Neuronal stem cell (in vitro differentiated cells): Measurements from ENCODE around the gene MRPL34.

Experiments
- DNase-seq: peaks from one replicate; pipeline ENCODE4 v3.0.0-alpha.2; 2013; ENCODE audit warnings: low spot score
- H2AFZ ChIP-seq: one replicate; pipeline ENCODE4 v1.6.1; 2013; ENCODE audit warnings: mild to moderate bottlenecking, low read length, inconsistent platforms
- H2AK5ac ChIP-seq: 2 replicates; pipeline ENCODE4 v1.6.1; 2013; ENCODE audit warnings: low read depth, mild to moderate bottlenecking, inconsistent platforms, low read length, moderate library complexity, mixed read lengths
- H2BK120ac ChIP-seq: 2 replicates; pipeline ENCODE4 v1.6.1; 2013; ENCODE audit warnings: low read depth, mild to moderate bottlenecking, inconsistent platforms, low read length, moderate library complexity, mixed read lengths
- H2BK12ac ChIP-seq: one replicate; pipeline ENCODE4 v1.6.1; 2013; ENCODE audit warnings: low read length, inconsistent platforms
- H2BK15ac ChIP-seq: 2 replicates; pipeline ENCODE4 v1.6.1; 2013; ENCODE audit warnings: mild to moderate bottlenecking, low read length, inconsistent platforms, mixed read lengths
- H2BK5ac ChIP-seq: one replicate; pipeline ENCODE4 v1.6.1; 2013; ENCODE audit warnings: inconsistent platforms, mild to moderate bottlenecking, low read length, moderate library complexity
- H3K14ac ChIP-seq: one replicate; pipeline ENCODE4 v1.6.1; 2013; ENCODE audit warnings: low read length, inconsistent platforms
- H3K18ac ChIP-seq: 2 replicates; pipeline ENCODE4 v1.6.1; 2013; ENCODE audit warnings: low read length, inconsistent platforms
- H3K23ac ChIP-seq: 2 replicates; pipeline ENCODE4 v1.6.1; 2013; ENCODE audit warnings: low read depth, mild to moderate bottlenecking, mixed read lengths, low read length, inconsistent platforms; ENCODE audit not compliant: poor library complexity
- H3K27ac ChIP-seq: replicated peaks from 3 replicates; pipeline ENCODE4 v1.5.1; 2013; ENCODE audit warnings: low read length, inconsistent platforms
- H3K27me3 ChIP-seq, 3 experiments: 2 replicates each; pipeline ENCODE4 v1.6.1; 2013; ENCODE audit warnings: low read length in 3 of 3, mild to moderate bottlenecking in 2 of 3, inconsistent platforms in 1 of 3, low read depth in 1 of 3, mixed read lengths in 1 of 3, moderate library complexity in 1 of 3; ENCODE audit not compliant: control insufficient read depth in 3 of 3, insufficient read depth in 3 of 3
- H3K36me3 ChIP-seq, 2 donors: replicated peaks in 1 of 2; 2 replicates each; pipeline ENCODE4 v1.6.1; 2013; ENCODE audit warnings: low read length in 2 of 2; ENCODE audit not compliant: control insufficient read depth in 2 of 2, insufficient read depth in 2 of 2
- H3K4ac ChIP-seq: 2 replicates; pipeline ENCODE4 v1.6.1; 2013; ENCODE audit warnings: inconsistent platforms, mild to moderate bottlenecking, low read length, moderate library complexity
- H3K4me1 ChIP-seq, 2 donors: 1 replicate in 1 of 2; 2 replicates in 1 of 2; pipeline ENCODE4 v1.6.1; 2013; ENCODE audit warnings: low read length in 2 of 2, low read depth in 1 of 2; ENCODE audit not compliant: control insufficient read depth in 2 of 2, insufficient read depth in 1 of 2
- H3K4me2 ChIP-seq: one replicate; pipeline ENCODE4 v1.6.1; 2013; ENCODE audit warnings: mild to moderate bottlenecking, low read length, inconsistent platforms; ENCODE audit not compliant: insufficient read depth, poor library complexity, severe bottlenecking
- H3K4me3 ChIP-seq, 2 donors: 2 replicates each; pipeline ENCODE4 v1.5.1; 2013; ENCODE audit warnings: low read length in 2 of 2, mild to moderate bottlenecking in 2 of 2, inconsistent platforms in 1 of 2, moderate library complexity in 1 of 2
- H3K79me1 ChIP-seq: one replicate; pipeline ENCODE4 v1.6.1; 2013; ENCODE audit warnings: low read depth, mild to moderate bottlenecking, inconsistent platforms, low read length, moderate library complexity
- H3K9ac ChIP-seq: one replicate; pipeline ENCODE4 v1.6.1; 2013; ENCODE audit warnings: mild to moderate bottlenecking, low read depth, low read length, inconsistent platforms; ENCODE audit not compliant: poor library complexity
- H3K9me3 ChIP-seq, 2 donors: replicated peaks in 1 of 2; 2 replicates each; pipeline versions ENCODE3 to v1.6.1; 2013; ENCODE audit warnings: low read length in 2 of 2, mild to moderate bottlenecking in 2 of 2, inconsistent platforms in 1 of 2, low read depth in 1 of 2, mixed read lengths in 1 of 2, moderate library complexity in 1 of 2; ENCODE audit not compliant: control insufficient read depth in 2 of 2, insufficient read depth in 1 of 2
- H4K8ac ChIP-seq: one replicate; pipeline ENCODE4 v1.6.1; 2013; ENCODE audit warnings: low read depth, mild to moderate bottlenecking, inconsistent platforms, low read length, moderate library complexity
- H4K91ac ChIP-seq: one replicate; pipeline ENCODE4 v1.6.1; 2013; ENCODE audit warnings: low read length, low read depth, mild to moderate bottlenecking, inconsistent platforms; ENCODE audit not compliant: poor library complexity
- WGBS, 2 donors: extraction: QIAGEN DNeasy Blood & Tissue Kit; methylation state at CpG; one replicate each; pipeline ENCODE4 v1.1.7; 2013; ENCODE audit warnings: missing lambda C conversion rate in 2 of 2, mixed read lengths in 1 of 2; ENCODE audit not compliant: insufficient read length in 2 of 2, insufficient replicate concordance in 1 of 2; ENCODE audit errors: extremely low coverage in 2 of 2; 5-methylcytosine and 5-hydroxymethylcytosine counted together

Gene MRPL34

GRCh38 chr19:17282488-17283125 is 23.1 kb upstream of the MRPL34 start:
- H3K36me3 ChIP-seq, result peaks cover 5 to 24% of the 10 kb centered on the region in 2 donors
- H3K14ac ChIP-seq, result peak overlapping the region; percentile 38
- peak overlapping the region; percentile 63 for H3K9ac ChIP-seq
- H2BK12ac ChIP-seq, result no peak overlapping the region
- no peak overlapping the region for H4K91ac ChIP-seq
- H2BK120ac ChIP-seq, result peak overlapping the region; percentile 87
- peaks cover 0 to 14% (median 2%) of the 10 kb centered on the region in 3 experiments for H3K27me3 ChIP-seq
- peaks cover 4 to 5% of the 10 kb centered on the region in 2 donors for H3K9me3 ChIP-seq
- WGBS, 2 donors, result no CpG with 5 or more reads among the region's 45 CpGs
- peak overlapping the region; percentile 94 for H2AFZ ChIP-seq
- H2AK5ac ChIP-seq, result peak overlapping the region; percentile 63
- peaks cover 0 to 3% of the 10 kb centered on the region in 2 donors for H3K4me1 ChIP-seq
- H3K18ac ChIP-seq, result peak overlapping the region; percentile 95
- peak overlapping the region; percentile 58 for H2BK15ac ChIP-seq
- no peak overlapping the region for H4K8ac ChIP-seq
- no peak overlapping the region for H3K27ac ChIP-seq
- peak overlapping the region; percentile 50 to 51 for H3K4me3 ChIP-seq
- no peak overlapping the region for H3K4ac ChIP-seq
- H3K4me2 ChIP-seq, result peak overlapping the region; percentile 25
- peak overlapping the region; percentile 60 for H3K23ac ChIP-seq
- DNase-seq, result peak; percentile 81
- H2BK5ac ChIP-seq, result peak overlapping the region; percentile 11
- H3K79me1 ChIP-seq, result no peaks in the 10 kb centered on the region

- peak overlapping the region; percentile 65 for H2AK5ac ChIP-seq
- DNase-seq, result no peak
- peaks cover 4 to 19% of the 10 kb centered on the region in 2 donors for H3K36me3 ChIP-seq
- H2BK5ac ChIP-seq, result no peak overlapping the region
- no peak overlapping the region for H3K4ac ChIP-seq
- H2BK120ac ChIP-seq, result no peak overlapping the region
- H3K27me3 ChIP-seq, result peaks cover 0 to 14% (median 2%) of the 10 kb centered on the region in 3 experiments
- peaks cover 4 to 5% of the 10 kb centered on the region in 2 donors for H3K9me3 ChIP-seq
- H3K23ac ChIP-seq, result no peak overlapping the region
- H3K14ac ChIP-seq, result no peak overlapping the region
- H2BK12ac ChIP-seq, result no peak overlapping the region
- H3K18ac ChIP-seq, result no peak overlapping the region
- H3K27ac ChIP-seq, result no peak overlapping the region
- H4K8ac ChIP-seq, result no peak overlapping the region
- H2BK15ac ChIP-seq, result peak overlapping the region; percentile 8
- no peak overlapping the region for H3K4me3 ChIP-seq
- no peak overlapping the region for H2AFZ ChIP-seq
- H3K4me1 ChIP-seq, result peaks cover 0 to 3% of the 10 kb centered on the region in 2 donors
- no peak overlapping the region for H4K91ac ChIP-seq
- H3K4me2 ChIP-seq, result no peak overlapping the region
- H3K79me1 ChIP-seq, result no peaks in the 10 kb centered on the region
- H3K9ac ChIP-seq, result no peak overlapping the region
- no CpG with 5 or more reads among the region's 7 CpGs for WGBS, 2 donors
These were observed 22.1 kb upstream of the MRPL34 start for GRCh38 chr19:17283504-17283996.

DNA sequence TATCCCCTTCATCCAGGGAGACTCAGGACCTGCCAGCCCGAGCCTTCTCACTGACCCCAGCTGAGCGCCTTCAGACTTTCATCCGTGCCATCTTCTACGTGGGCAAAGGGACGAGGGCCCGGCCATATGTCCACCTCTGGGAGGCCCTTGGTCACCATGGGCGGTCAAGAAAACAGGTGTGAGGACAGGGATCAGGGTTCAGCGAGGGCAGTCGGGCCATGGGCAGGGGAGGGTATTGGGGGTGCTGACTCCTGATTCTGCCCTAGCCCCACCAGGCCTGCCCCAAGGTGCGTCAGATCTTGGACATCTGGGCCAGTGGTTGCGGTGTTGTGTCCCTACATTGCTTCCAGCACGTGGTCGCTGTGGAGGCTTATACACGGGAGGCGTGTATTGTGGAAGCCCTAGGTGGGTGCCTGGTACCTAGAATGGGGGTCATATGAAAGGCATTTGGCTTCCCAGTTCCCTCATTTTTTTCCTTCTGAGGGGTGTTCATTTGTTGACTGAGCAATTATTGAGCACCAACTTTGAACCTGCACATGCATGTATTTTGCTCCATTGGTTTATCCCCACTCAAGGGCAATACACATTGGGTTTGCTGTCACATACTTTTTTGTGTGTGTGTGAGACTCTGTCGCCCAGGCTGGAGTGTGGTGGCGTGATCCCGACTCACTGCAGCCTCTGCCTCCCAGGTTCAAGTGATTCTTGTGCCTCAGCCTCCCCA is 20.1 kb upstream of the MRPL34 start:
- Histone ChIP-seq H3K36me3 (peaks cover 0 to 5% of the 10 kb centered on the region in 2 donors), H3K27me3 (peaks cover 0 to 14% (median 2%) of the 10 kb centered on the region in 3 experiments), H3K4me3 (peak overlapping the region in 1 of 2 donors; percentile 48), H4K91ac (no peak overlapping the region), H4K8ac (no peak overlapping the region), H3K9ac (no peak overlapping the region), H3K18ac (no peak overlapping the region), H2BK15ac (no peak overlapping the region), H3K14ac (no peak overlapping the region), H2BK12ac (no peak overlapping the region), H3K27ac (no peak overlapping the region), H2BK120ac (no peak overlapping the region), H3K79me1 (no peaks in the 10 kb centered on the region), H2BK5ac (no peak overlapping the region), H3K4ac (no peak overlapping the region), H3K4me1 (peaks cover 0 to 5% of the 10 kb centered on the region in 2 donors), H3K9me3 (peaks cover 4 to 5% of the 10 kb centered on the region in 2 donors), H2AK5ac (no peak overlapping the region), H3K23ac (no peak overlapping the region), H3K4me2 (no peak overlapping the region), H2AFZ (no peak overlapping the region)
- no CpG with 5 or more reads among the region's 18 CpGs for WGBS, 2 donors
- no peak for DNase-seq

GRCh38 chr19:17286263-17286662 is 19.4 kb upstream of the MRPL34 start:
- Histone ChIP-seq H3K27me3 (peaks cover 0 to 12% (median 2%) of the 10 kb centered on the region in 3 experiments), H2BK12ac (no peak overlapping the region), H3K9ac (no peak overlapping the region), H4K91ac (no peak overlapping the region), H3K14ac (no peak overlapping the region), H3K4me2 (no peak overlapping the region), H2BK15ac (no peak overlapping the region), H3K4ac (no peak overlapping the region), H3K79me1 (no peaks in the 10 kb centered on the region), H4K8ac (no peak overlapping the region), H3K23ac (no peak overlapping the region), H3K36me3 (peaks cover 0 to 5% of the 10 kb centered on the region in 2 donors), H2BK5ac (no peak overlapping the region), H3K4me1 (peaks cover 0 to 5% of the 10 kb centered on the region in 2 donors), H3K4me3 (no peak overlapping the region), H3K18ac (no peak overlapping the region), H2BK120ac (no peak overlapping the region), H3K27ac (no peak overlapping the region), H2AK5ac (no peak overlapping the region), H3K9me3 (peaks cover 4 to 5% of the 10 kb centered on the region in 2 donors), H2AFZ (no peak overlapping the region)
- WGBS, 2 donors, result no CpG with 5 or more reads among the region's 11 CpGs
- DNase-seq, result no peak
